Stromal cell of bone marrow (primary cell): ENCODE data around the gene CRTC1.

Source experiments
- DNase-seq: peaks from one replicate; pipeline ENCODE4 v3.0.0-alpha.2; 2012; ENCODE audit warnings: low read depth

Gene CRTC1

GRCh38 chr19:18683109-18683957, at the start of gene CRTC1:
Gene CRTC1, plus strand, starts transcription at chr19:18683680. Its CDS starts 23 bp downstream, at chr19:18683703.
- DNase-seq: peak; percentile 38

GRCh38 chr19:18634612-18635297, 48.7 kb upstream of the CRTC1 start:
- DNase-seq: no peak

GRCh38 chr19:18635831-18636182, 47.7 kb upstream of the CRTC1 start:
- no peak for DNase-seq

DNA sequence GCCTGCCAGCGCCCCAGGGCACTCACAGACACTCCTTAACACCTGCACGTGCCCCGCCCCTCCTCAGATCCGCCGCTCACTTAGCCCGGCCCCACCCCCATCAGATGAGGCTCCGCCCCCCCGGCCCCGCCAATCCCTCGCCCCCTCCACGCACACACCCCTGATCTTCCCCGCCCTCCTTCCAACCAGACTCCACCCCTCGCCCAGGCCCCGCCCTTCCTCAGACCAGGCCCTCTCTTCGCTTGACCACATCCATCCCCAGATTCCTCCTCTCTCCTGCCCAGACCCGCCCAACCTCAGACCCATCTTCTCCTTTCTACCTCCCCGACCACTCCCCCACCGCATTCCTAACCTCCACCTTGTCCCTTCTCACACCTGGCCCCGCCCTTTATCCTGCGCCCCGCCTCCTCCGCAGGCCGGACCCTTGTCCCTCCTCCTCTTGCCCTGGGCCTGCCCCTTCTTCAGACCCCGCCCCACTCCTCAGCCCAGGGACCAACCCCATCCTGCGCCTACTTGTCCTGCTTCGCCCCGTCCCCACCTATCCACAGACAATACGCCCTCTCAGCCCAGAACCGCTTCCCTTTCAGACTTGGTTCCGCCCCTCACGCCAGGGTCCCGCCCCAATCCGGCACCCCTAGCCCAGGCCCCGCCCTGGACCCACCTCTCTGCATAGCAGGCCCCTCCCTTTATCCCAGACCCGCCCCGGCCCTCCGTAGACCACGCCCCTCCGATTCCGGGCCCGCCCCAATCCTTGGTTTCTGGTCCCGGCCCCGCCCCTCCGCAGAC, 47.1 kb upstream of the CRTC1 start:
- peak; percentile 87 for DNase-seq

DNA sequence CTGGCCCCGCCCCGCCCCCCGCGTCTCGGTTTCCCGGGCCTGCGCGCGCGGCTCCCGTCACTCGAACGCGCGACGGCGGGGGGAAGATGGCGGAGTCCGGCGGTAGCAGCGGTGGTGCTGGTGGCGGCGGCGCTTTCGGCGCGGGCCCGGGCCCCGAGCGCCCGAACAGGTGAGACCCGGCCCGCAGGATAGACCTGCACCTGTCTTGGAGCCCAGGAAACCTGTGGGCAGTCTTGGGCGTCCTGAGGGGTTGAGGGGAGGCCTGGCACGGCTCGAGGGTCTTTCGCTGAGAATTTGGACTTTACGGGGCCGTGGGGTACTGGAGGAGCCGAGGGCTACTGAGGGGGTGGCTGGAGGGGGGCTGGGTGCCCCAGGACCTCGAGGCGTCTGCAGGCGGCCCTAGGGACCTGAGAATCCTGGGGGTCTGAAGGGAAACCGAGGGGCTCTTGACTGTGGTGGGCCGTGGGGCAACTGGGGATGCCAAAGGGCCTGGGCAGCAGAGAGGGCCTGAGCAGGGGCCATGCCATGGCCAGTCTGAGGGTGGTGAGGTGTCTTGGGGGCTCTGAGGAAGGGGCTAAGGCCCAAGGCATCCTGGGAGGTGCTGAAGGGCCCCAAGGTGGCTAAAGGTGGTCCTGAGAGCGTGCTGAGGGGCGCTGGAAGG, 46.4 kb upstream of the CRTC1 start, which contains the start of gene KLHL26:
TSS of gene KLHL26 (plus strand) at position 60 of the 661 bp plus-strand sequence. CDS start at position 87, 27 bp downstream.
- DNase-seq: no peak

DNA sequence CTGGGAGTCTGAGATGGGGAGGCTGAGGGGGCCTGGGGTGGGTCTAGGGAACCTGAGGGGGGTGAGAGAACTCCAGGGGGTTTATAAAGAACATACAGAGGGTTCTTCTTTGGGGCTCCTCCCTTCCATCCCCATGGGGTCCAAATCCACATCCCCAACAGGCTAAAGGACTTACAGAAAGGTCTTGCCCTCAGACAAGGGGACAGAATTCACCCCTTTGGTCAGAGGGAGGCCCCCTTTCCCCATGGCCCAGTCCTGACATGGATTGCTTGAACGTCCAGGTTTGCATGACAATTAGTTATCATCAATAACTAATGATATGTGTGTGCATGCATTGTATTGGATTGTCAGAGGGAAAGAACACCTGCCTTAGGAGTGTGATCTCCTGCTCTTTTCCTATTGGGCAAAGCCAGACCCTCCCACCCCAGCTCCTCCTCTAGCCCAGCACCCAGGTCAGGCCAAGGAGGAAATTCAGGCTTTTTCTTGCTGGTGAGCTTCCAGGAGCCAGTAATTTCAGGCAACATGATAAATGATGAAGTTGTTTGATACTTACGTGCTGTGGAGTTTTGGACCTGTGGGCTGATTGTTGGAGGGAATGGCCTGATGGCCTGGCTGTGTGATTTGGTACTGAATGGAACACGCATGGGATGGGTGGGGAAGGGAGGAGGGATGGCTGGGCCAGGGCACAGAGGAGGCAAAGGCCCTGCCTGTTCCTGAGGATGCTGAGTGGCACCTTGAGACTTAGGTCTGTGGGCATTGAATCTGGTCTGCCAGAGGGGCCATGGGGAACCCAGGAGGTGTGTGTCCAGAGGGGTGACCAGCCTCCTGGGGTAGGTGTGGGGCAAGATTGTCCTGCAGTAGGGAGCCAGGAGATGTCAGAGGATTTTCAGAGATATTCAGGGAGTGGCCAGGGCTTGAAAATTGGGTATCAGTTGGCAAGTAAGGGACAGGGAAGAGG, 45.5 kb upstream of the CRTC1 start:
- DNase-seq: no peak

GRCh38 chr19:18639706-18640243, 43.7 kb upstream of the CRTC1 start:
- DNase-seq: no peak

DNA sequence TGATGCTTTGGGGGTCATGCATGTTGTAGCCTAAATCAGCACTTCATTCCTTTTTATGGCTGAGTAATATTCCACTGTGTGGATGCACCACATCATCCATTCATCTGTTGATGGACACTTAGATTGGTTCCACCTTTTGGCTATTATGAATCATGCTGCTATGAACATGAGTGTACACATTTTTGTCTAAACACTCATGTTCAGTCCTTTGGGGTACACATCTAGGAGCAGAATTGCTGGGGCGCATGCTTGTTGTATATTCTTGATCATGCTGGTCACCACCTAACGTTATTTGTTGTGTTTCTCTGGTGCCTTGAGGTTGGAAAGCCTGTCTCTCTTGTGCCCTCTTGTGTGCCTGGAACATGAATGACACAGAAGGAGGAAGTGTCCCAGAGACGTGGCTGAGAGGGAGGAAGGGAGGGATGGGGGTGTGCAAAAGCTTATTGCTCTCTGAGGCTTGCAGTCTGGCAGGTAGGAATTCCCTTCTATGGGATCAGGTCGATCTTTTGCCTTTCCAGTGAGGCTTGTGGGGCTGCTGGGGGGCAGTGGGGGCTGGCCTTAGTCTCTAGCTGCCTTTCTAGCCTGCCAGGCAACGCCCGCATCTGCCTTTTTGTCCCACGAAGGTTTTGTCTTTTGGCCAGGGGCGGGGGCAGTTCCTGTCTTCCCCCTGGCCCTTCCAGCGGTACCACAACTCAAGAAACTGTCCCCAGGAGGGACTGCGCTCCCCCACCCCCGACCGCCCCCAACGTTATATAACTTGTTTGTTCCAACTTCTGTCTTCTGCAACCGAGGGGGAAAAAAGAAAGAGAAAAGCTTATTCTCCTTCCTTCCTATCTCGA, 39.1 kb upstream of the CRTC1 start:
- no peak for DNase-seq

- DNase-seq: no peak
Observed at GRCh38 chr19:18645035-18645511, 38.4 kb upstream of the CRTC1 start.

DNA sequence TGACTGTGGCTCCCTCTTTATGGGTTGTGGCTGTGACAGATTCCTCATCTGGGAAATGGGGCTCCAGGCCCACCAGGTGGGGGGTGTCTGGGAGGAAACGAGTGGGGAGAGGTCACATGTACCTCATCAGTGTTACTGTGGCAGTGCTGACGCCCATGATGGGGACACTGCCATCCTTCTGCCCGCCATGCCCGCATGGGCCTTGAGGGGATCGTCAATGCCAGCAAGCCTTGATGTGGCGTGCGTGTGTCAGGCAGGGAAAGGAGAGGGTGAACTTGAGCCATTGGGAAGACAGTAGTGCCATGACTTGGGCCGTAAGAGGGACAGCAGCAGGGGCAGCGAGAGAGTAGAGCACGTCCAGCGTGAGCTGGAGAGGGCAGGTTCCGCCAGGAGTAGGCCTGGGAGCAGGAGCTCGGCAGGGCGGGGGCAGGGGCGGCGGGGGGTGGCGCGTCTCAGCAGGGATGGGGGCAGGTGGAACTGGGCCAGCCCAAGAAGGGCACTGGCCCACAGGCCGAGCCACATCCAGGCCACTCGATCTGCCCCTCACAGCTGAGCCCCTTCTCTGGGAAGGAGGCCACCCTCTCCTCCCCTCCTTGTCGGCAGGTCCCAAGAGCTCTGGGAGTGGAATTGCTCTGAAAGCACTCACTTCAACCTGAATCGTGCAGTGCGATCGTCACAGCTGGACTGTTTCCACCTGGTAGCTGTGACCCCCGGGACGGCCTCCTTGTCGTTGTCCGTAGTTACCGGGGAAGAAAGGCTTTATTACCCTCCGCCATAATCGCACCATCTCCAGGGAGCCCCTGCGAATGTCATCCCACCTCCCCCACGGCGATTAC, 36.7 kb upstream of the CRTC1 start:
- no peak for DNase-seq

DNA sequence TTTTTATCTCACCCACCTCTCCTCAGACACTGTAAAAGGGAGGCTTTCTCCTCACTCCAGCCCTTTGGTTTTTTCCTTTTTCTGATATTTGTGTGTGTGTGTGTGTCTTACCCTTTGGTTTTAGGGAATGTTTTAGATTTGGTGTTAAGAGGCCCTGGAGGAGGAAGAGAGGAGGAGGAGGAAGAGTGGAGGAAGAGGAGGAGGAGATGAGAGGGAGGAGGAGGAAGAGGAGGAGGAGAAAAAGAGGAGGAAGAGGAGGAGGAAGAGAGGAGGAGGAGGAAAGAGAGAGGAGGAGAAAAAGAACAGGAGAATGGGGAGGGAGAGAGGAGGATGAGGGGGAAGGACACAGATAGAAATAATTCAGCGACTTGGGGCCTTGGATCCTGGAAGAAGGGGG, 36.1 kb upstream of the CRTC1 start:
- no peak for DNase-seq

- DNase-seq: no peak
Observed at GRCh38 chr19:18647807-18648206, 35.7 kb upstream of the CRTC1 start.

GRCh38 chr19:18648973-18649315, 34.5 kb upstream of the CRTC1 start:
- DNase-seq: no peak

DNA sequence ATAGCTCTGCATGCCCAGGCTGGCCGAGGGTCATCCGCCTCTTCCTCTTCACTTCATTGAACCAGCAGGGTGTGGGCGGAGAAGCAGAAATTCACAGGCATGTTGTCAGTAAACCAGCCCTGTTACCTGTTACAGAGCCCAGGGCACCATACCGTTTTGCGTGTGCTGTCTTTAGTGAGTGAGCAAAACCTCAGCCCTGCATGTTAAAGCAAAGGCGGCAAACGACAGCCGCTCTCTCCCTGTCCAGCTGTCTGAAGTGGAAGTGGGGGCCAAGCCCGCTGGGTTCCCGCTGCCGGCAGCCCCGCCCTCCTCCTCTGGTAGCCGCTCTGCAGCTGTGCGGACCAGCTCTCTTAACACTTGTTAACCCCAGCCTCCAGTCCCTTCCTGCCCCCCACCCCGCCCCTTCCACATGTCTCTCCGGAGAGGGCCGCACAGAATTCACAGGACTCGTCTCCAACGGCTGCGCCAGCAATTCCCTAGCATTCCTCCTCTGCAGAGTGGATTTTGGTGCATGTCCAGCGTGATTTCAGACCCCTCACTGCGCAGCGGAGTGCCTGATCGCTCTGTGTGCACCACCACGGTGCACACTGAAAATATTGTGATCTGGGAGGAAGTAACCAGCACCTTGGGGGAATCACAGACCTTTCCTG, 34.0 kb upstream of the CRTC1 start:
- DNase-seq: peak; percentile 21

- peak; percentile 43 for DNase-seq
Observed at GRCh38 chr19:18650021-18650390, 33.5 kb upstream of the CRTC1 start.

DNA sequence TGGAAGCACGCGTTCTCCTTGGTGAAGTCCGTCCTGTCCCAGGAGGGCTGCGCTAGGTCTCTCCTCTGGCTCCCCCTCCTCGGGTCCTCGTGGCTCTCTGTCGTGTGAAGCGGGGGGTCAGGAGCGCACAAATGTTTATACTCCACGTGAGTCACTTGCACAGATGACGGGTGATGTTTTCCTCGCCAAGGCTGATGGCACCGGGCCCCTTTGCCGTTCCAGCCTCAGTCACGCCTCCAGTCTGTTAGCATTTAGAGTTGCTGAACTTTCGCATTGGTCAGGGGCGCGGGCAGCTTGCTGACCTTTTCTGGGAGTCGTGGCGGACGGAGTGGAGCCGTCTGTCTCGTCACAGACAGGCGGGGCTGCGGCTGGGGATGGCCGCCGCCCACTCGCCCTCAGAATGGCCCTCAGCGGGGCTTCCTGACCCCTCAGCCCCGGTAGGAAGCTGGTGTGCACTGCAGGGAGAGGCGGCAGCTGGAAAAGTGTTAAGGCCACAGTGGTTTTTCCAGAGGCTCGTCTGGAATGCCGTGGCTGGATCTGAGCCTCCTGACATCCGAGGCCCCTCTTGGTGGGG, 32.9 kb upstream of the CRTC1 start:
- DNase-seq: peak; percentile 84

- DNase-seq: no peak
Observed at GRCh38 chr19:18651300-18651699, 32.2 kb upstream of the CRTC1 start.

DNA sequence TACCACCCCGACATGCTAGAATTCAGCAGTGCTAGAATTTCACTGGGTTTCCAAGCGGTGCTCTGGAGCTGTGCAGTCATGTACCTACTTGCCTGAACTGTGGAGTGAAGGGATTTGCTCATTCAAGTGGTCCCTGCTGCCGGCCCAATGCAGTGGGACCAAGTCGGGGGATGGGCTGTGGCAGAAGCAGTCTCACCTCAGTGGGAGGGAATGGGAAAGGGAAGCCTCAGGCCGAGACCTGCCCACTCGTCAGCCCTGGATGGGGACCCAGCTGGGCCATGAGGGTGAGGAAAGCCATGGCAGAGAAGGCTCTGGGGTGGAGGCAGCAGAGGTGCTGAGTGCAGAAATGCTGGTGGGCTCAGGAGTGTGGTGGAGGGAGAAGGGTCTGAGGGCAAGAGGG, 31.7 kb upstream of the CRTC1 start:
- no peak for DNase-seq
